Upper lobe of left lung (tissue), 4 donors: ENCODE measurements around the gene PIGL.

Source experiments
- CTCF ChIP-seq, 6 experiments: fragments of 450-650 bp in 4 of 6; fragments of 200-600 bp in 2 of 6; sonication (generic) in 2 of 6; IDR thresholded peaks; one replicate each; pipeline ENCODE4 v1.5.1; 2016 to 2019; ENCODE audit warnings: antibody characterized with exemption in 6 of 6
- POLR2AphosphoS5 ChIP-seq, 2 donors: sonication (generic); formaldehyde crosslinking; IDR thresholded peaks; one replicate each; pipeline ENCODE4 v1.5.1; 2017; ENCODE audit warnings: antibody characterized with exemption in 2 of 2

DNA sequence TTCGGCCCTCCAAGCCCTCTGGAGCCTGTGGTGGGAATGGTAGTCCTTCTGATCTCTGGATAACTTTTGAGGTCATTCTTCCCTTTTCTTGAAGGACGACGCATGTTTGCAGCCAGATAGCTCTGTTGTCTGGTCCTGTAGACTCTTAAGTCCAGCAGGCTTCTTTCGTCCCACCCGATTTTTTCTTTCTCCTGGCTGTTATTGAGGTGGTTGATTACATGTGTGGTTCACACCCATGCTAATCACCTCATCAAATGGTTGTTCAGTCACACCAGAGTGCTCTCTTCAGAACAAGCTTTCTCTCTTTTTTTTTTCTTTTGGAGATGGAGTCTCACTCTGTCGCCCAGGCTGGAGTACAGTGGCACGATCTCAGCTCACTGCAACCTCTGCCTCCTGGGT, 30.6 kb downstream of the PIGL start:
- no peak for TF ChIP-seq CTCF (IDR thresholded peaks at IDR 0.05)
- TF ChIP-seq POLR2AphosphoS5 (IDR thresholded peaks at IDR 0.05): no peak
